ENCODE measurements around the gene DENND4C. TPM values are rescaled to one million over a fixed set of nuclear protein-coding genes. Genes with fewer than 3 reads are reported as not detected.
A peak's percentile ranks its signal among the peaks of the same experiment; 100 is the strongest.
"Not testable (repeated sequence)": the region's sequence is repeated elsewhere in the genome, so short reads cannot be mapped to it uniquely, and the experiment has no call there.

DENND4C gene
- total RNA-seq, 1 experiment from 2014 or later = 22.6 TPM

- TF ChIP-seq, protein P1, sequence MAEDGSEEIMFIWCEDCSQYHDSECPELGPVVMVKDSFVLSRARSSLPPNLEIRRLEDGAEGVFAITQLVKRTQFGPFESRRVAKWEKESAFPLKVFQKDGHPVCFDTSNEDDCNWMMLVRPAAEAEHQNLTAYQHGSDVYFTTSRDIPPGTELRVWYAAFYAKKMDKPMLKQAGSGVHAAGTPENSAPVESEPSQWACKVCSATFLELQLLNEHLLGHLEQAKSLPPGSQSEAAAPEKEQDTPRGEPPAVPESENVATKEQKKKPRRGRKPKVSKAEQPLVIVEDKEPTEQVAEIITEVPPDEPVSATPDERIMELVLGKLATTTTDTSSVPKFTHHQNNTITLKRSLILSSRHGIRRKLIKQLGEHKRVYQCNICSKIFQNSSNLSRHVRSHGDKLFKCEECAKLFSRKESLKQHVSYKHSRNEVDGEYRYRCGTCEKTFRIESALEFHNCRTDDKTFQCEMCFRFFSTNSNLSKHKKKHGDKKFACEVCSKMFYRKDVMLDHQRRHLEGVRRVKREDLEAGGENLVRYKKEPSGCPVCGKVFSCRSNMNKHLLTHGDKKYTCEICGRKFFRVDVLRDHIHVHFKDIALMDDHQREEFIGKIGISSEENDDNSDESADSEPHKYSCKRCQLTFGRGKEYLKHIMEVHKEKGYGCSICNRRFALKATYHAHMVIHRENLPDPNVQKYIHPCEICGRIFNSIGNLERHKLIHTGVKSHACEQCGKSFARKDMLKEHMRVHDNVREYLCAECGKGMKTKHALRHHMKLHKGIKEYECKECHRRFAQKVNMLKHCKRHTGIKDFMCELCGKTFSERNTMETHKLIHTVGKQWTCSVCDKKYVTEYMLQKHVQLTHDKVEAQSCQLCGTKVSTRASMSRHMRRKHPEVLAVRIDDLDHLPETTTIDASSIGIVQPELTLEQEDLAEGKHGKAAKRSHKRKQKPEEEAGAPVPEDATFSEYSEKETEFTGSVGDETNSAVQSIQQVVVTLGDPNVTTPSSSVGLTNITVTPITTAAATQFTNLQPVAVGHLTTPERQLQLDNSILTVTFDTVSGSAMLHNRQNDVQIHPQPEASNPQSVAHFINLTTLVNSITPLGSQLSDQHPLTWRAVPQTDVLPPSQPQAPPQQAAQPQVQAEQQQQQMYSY (CRISPR knock-in tag; IDR thresholded peaks at IDR 0.05) = no peak
- TF ChIP-seq ETV6 (CRISPR knock-in tag; IDR thresholded peaks at IDR 0.05) = no peak
Measured at GRCh38 chr9:19246891-19247290, 16.4 kb downstream of the DENND4C start (continued).

DNA sequence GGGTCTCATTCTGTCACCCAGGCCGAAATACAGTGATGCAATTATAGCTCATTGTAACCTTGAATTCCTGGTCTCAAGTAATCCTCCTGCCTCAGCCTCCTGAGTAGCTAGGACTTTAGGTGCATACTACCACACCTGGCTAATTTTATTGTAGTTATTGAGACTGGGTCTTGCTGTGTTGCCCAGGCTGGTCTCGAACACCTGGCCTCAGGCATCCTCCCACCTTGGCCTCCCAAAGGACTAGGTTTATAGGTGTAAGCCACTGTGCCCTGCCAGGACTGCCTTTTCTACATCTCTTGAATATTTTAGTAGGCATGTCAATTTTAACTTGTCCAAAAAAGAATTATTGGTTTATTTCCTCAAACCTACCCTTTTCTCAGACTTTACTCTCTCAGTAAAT, 16.9 kb downstream of the DENND4C start:
- no peaks in the 10 kb centered on the region for H3K9me3 Mint-ChIP-seq

GRCh38 chr9:19250346-19250745, 19.9 kb downstream of the DENND4C start:
- H3K27me3 Mint-ChIP-seq (ENCODE audit: low read depth); CTCF ChIA-PET; DNase-seq (ENCODE audit: low spot score); H3K9me3 Mint-ChIP-seq; H3K4me3 Mint-ChIP-seq; H3K36me3 Mint-ChIP-seq; POLR2A ChIA-PET; ATAC-seq: not testable (repeated sequence)
- Mint-ChIP-seq H3K27ac (peak overlapping the region; percentile 88), H3K4me1 (peaks cover 31% of the 10 kb centered on the region)

More for the DNA sequence above, 16.9 kb downstream of the DENND4C start:
- Mint-ChIP-seq H3K27me3 (ENCODE audit: low read depth) (no peaks in the 10 kb centered on the region), H3K36me3 (no peaks in the 10 kb centered on the region), H3K4me3 (no peak overlapping the region), H3K27ac (peak overlapping the region; percentile 14; the same call in 1 of the 2 replicates), H3K4me1 (peaks cover 36% of the 10 kb centered on the region)
- ChIA-PET POLR2A (no interaction called here), CTCF (no interaction called here)
- TF ChIP-seq IRF2 (CRISPR knock-in tag; IDR thresholded peaks at IDR 0.05; ENCODE audit: borderline replicate concordance, low read depth) (no peak), ZNF671 (CRISPR knock-in tag; IDR thresholded peaks at IDR 0.05) (no peak), SMAD3 (CRISPR knock-in tag; IDR thresholded peaks at IDR 0.05; ENCODE audit: borderline replicate concordance) (no peak), CREB1 (CRISPR knock-in tag; IDR thresholded peaks at IDR 0.05) (no peak), MLX (CRISPR knock-in tag; IDR thresholded peaks at IDR 0.05) (no peak), AR (CRISPR knock-in tag; IDR thresholded peaks at IDR 0.05) (no peak), TEAD1 (CRISPR knock-in tag; IDR thresholded peaks at IDR 0.05) (no peak), ZNF121 (CRISPR knock-in tag; IDR thresholded peaks at IDR 0.05) (peak; percentile 97)
- TF ChIP-seq, protein P2, sequence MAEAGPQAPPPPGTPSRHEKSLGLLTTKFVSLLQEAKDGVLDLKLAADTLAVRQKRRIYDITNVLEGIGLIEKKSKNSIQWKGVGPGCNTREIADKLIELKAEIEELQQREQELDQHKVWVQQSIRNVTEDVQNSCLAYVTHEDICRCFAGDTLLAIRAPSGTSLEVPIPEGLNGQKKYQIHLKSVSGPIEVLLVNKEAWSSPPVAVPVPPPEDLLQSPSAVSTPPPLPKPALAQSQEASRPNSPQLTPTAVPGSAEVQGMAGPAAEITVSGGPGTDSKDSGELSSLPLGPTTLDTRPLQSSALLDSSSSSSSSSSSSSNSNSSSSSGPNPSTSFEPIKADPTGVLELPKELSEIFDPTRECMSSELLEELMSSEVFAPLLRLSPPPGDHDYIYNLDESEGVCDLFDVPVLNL (CRISPR knock-in tag; IDR thresholded peaks at IDR 0.05; ENCODE audit: borderline replicate concordance, low read depth) = no peak
- ATAC-seq = no peak
- DNase-seq (ENCODE audit: low spot score) = no peak

- ATAC-seq = peak; percentile 80
- DNase-seq (ENCODE audit: low spot score); POLR2A ChIA-PET; CTCF ChIA-PET; H3K36me3 Mint-ChIP-seq; H3K9me3 Mint-ChIP-seq; H3K27me3 Mint-ChIP-seq (ENCODE audit: low read depth): not testable (repeated sequence)
- peak overlapping the region; percentile 88 for H3K27ac Mint-ChIP-seq
- peaks cover 31% of the 10 kb centered on the region for H3K4me1 Mint-ChIP-seq
- peak overlapping the region; percentile 20; the same call in 1 of the 2 replicates for H3K4me3 Mint-ChIP-seq
Measured at GRCh38 chr9:19251203-19251602, 20.7 kb downstream of the DENND4C start.

All from WTC11 (cell line).